H1 (cell line): Measurements from ENCODE around the gene RNF157.

Source experiments
- POLR2AphosphoS5 ChIP-seq: IDR thresholded peaks from 2 replicates; pipeline ENCODE4 v1.6.1; 2011; ENCODE audit warnings: low read depth, low read length
- RAD21 ChIP-seq, 2 experiments: IDR thresholded peaks in 1 of 2; conservative IDR thresholded peaks in 1 of 2; 2 replicates each; pipeline ENCODE4 v1.6.1; 2011; ENCODE audit warnings: low read depth in 2 of 2, low read length in 2 of 2, improper control_type of control experiment in 1 of 2, inconsistent platforms in 1 of 2, mild to moderate bottlenecking in 1 of 2, moderate library complexity in 1 of 2
- SIN3A ChIP-seq, 2 experiments: IDR thresholded peaks in 1 of 2; conservative IDR thresholded peaks in 1 of 2; 2 replicates each; pipeline ENCODE4 v1.6.1; 2011 to 2012; ENCODE audit warnings: low read length in 2 of 2, improper control_type of control experiment in 1 of 2, low read depth in 1 of 2, mild to moderate bottlenecking in 1 of 2
- SP2 ChIP-seq: IDR thresholded peaks from 2 replicates; pipeline ENCODE4 v1.6.1; 2012; ENCODE audit warnings: mild to moderate bottlenecking, low read length, inconsistent platforms
- TF ChIP-seq, protein P1 (sequence below), 3 experiments: IDR thresholded peaks; 1 replicate in 2 of 3; 2 replicates in 1 of 3; pipeline versions ENCODE4 v1.5.1 to v1.6.1; 2011; ENCODE audit warnings: low read length in 3 of 3, mild to moderate bottlenecking in 3 of 3, inconsistent platforms in 2 of 3, low read depth in 1 of 3, moderate library complexity in 1 of 3; ENCODE audit not compliant: insufficient read depth in 1 of 3; ENCODE audit errors: control extremely low read depth in 1 of 3

DNA sequence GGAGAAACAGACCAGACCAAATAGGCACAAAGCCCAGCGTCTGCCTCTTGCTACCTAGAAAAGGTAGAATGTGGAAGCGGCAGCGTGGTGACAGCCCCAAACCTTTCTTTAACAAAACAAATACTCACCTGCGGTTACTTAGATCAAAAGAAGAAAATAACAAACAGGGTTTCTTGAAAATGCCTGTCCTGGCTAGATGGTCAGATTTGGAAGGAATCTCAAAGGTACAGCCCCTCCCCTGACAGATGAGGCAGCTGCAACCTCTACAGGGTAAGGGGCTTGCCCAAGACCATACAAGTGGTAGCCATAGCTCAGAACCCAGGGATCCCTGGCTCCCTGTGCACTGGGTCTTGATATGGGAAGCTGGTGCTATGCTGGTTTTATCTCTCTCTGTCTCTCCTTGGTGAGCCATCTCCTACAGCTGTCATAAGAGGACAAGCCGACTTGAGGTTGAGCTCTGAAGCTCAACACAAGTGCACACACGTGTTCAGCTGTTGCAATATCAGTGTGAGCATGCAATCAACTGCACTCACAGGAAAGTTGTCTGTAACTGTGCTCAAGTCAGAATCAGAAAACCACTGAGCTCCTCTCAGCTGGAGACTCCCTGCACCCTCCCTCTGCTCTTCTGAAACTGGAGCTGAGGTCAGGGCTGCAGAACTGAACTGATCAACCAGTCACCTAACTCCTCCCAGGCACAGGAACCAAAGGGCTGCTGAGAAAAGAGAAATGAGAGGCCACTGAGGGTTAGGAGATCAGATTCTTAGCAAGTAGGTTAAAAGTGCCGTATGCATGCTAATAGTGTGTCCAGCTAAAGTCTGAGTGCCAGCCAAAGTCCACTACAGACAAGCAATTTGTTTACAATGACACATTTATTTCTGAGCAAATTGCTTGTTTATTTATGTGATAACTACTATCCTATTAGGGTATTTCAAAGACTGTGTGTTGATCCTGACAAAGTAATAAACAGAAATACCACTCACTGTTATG lies 6.1 kb upstream of the RNF157 start:
- TF ChIP-seq SIN3A (conservative IDR thresholded peaks at IDR 0.05 in 1 of 2, IDR thresholded peaks at IDR 0.05 in 1 of 2; ENCODE audit: low read depth in 1 of 2, low read length in 2 of 2), result no peak
- TF ChIP-seq RAD21 (IDR thresholded peaks at IDR 0.05 in 1 of 2, conservative IDR thresholded peaks at IDR 0.05 in 1 of 2; ENCODE audit: low read depth in 2 of 2, low read length in 2 of 2), result no peak
- no peak for TF ChIP-seq SP2
- TF ChIP-seq, protein P1, sequence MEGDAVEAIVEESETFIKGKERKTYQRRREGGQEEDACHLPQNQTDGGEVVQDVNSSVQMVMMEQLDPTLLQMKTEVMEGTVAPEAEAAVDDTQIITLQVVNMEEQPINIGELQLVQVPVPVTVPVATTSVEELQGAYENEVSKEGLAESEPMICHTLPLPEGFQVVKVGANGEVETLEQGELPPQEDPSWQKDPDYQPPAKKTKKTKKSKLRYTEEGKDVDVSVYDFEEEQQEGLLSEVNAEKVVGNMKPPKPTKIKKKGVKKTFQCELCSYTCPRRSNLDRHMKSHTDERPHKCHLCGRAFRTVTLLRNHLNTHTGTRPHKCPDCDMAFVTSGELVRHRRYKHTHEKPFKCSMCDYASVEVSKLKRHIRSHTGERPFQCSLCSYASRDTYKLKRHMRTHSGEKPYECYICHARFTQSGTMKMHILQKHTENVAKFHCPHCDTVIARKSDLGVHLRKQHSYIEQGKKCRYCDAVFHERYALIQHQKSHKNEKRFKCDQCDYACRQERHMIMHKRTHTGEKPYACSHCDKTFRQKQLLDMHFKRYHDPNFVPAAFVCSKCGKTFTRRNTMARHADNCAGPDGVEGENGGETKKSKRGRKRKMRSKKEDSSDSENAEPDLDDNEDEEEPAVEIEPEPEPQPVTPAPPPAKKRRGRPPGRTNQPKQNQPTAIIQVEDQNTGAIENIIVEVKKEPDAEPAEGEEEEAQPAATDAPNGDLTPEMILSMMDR (IDR thresholded peaks at IDR 0.05; ENCODE audit: control extremely low read depth in 1 of 3, insufficient read depth in 1 of 3, low read depth in 1 of 3, low read length in 3 of 3), result no peak
- no peak for TF ChIP-seq POLR2AphosphoS5
